CD4-positive, alpha-beta T cell treated with Interleukin-1 beta for 1 hour (primary cell): ENCODE data around the gene RHOA.
A peak's percentile ranks its signal among the peaks of the same experiment; 100 is the strongest.
"Not testable (repeated sequence)": the region's sequence is repeated elsewhere in the genome, so short reads cannot be mapped to it uniquely, and the experiment has no call there.

Experiments
- DNase-seq, 2 donors: peaks; one replicate each; pipeline ENCODE4 v3.0.0-alpha.2; 2020 to 2022

RHOA gene

GRCh38 chr3:49358217-49358883 lies 53.4 kb downstream of the RHOA start, which contains the start of gene GPX1:
TSS of gene GPX1 (minus strand) at chr3:49358353. CDS start at chr3:49358278, 75 bp downstream.
- DNase-seq: peak; percentile 84 to 86

DNA sequence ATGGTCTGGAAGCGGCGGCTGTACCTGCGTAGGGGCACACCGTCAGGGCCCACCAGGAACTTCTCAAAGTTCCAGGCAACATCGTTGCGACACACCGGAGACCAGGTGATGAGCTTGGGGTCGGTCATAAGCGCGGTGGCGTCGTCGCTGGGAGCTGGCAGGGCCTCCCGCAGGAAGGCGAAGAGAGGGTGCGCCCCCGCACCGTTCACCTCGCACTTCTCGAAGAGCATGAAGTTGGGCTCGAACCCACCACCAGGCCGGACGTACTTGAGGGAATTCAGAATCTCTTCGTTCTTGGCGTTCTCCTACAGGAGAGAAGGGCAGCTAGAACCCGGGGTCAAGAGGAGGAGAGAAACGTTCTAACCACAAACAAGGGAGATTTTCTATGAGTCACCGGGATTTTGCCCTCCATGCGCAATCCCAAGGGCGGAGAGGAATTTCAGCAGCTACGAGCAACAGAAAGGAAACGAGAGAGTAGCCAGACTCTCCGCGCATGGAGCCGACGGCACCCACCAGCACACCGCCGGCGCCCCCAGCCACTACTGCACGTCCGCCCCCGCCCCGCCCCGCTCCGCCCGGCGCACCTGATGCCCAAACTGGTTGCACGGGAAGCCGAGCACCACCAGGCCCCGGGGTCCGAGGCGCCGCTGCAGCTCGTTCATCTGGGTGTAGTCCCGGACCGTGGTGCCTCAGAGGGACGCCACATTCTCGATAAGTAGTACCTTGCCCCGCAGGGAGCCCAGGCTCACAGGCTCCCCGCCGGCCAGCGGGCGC lies 54.1 kb downstream of the RHOA start:
- DNase-seq: peak; percentile 46

GRCh38 chr3:49357095-49357442 lies 54.7 kb downstream of the RHOA start:
- peak in 1 of 2 donors; percentile 22 for DNase-seq

DNA sequence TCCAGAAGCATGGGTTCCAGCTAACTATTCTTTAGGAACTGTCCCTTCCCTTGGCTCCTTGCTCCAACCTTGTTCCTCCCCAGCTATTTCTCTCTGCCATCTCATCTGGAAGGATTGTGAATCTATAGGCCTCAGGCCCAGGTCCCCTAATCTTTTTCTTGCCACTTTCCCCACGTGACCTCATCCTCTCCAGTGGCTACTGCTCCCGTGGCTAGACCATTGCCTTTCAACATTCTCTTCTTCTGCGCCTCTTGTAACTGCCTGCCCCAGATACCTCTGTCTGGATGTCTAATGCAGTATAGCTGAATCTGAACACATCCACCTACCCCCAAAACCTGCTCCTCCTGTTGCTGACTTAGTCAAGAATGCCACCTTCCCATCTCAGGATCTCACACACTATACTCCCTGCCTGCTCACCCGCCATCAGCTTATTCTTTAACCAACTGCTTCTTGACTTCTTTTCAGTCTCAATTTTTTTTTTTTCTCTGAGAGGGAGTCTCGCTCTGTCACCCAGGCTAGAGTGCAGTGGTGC lies 58.8 kb downstream of the RHOA start:
- no peak for DNase-seq

GRCh38 chr3:49352281-49352680 lies 59.5 kb downstream of the RHOA start:
- DNase-seq: no peak

GRCh38 chr3:49351521-49352011 lies 60.2 kb downstream of the RHOA start:
- DNase-seq: no peak

DNA sequence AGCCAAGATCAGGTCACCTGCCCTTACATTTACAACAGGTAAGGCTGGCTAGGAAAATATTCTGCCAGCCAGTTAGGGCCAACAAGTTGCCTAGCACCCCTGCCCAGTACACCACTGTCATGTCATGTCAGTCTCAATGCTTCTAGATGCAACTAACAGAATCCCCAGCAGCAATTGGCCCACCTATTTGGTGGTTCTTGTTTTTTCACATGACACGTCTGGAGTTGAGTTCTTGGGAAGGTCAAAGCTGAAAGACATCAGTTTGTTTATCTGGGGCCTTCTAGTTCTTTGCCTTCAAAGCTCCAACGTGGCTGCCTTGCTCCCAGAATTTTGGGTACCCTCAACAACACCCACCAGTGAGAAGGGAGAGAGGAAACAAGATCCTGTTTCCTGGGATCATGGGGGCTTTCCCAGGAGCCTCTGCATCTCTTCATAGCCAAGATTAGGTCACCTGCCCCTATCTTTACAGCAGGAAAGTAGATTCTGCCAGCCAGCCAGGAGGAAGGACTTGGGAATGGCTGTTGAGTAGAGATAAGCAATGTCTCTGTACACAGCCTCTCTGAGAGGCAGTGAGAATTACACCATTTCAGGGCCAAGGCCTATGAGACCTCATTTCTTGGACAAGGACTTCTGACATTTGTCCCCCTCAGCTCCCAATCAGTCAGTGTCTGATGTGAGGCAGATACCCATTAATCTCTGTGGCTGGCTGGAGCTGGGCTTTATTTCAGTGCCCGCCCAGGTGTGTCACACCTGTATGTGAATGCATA lies 62.2 kb downstream of the RHOA start:
- DNase-seq: no peak

GRCh38 chr3:49348361-49348760 lies 63.4 kb downstream of the RHOA start:
- DNase-seq: not testable (repeated sequence)

- DNase-seq: no peak
Observed at GRCh38 chr3:49346797-49347251, 65.0 kb downstream of the RHOA start.

- DNase-seq: no peak
Observed at GRCh38 chr3:49343163-49343562, 68.6 kb downstream of the RHOA start.

- no peak for DNase-seq
Observed at GRCh38 chr3:49341996-49342395, 69.8 kb downstream of the RHOA start.

DNA sequence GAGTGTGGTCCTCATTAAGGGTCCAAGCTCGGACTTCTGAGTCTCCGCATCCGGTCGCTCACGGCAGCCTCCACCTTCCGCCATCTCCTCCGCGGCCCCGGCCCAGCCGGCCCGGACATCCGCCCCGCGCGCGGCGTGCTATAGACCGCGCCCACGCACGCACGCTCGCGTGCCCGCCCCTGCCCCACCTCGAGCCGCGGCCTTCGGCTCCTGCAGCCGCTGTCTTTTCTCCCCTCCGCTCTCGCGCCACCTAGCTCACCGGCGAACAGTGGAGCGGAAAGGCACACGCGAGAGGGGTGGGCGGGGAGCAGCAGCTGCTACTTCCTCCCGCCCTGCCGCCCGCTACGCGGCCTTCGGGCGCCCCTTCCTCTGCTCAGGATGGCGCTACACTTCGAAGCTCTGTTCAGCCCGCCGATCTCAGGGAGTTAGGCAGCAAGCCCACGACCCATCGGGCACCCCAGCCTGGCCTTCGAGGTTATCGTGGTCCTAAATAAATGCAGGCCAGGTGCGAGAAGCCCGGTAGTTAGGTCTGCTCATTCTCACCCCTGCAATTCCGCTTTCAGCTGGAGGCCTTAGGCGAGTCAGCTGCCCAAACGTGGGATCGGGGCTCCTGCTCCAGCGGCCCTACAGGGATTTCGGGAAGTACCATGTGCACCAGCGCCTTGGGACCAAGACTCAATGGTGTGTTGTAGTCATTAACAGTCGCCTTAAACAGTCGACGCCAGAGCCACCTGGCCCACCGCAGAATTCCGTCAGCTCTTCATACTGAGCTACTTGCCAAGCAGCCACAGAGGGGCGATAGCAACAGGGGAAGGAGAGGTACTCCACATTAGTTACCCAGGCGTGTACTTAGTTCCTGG lies 71.6 kb downstream of the RHOA start, which contains the start of gene USP4:
Gene USP4, minus strand, starts transcription at position 113 of the 860 bp plus-strand sequence. Its CDS starts 29 bp downstream, at position 84.
- DNase-seq: peak; percentile 92 to 93

- peak in 1 of 2 donors; percentile 21 for DNase-seq
Observed at GRCh38 chr3:49339581-49339940, 72.2 kb downstream of the RHOA start.

DNA sequence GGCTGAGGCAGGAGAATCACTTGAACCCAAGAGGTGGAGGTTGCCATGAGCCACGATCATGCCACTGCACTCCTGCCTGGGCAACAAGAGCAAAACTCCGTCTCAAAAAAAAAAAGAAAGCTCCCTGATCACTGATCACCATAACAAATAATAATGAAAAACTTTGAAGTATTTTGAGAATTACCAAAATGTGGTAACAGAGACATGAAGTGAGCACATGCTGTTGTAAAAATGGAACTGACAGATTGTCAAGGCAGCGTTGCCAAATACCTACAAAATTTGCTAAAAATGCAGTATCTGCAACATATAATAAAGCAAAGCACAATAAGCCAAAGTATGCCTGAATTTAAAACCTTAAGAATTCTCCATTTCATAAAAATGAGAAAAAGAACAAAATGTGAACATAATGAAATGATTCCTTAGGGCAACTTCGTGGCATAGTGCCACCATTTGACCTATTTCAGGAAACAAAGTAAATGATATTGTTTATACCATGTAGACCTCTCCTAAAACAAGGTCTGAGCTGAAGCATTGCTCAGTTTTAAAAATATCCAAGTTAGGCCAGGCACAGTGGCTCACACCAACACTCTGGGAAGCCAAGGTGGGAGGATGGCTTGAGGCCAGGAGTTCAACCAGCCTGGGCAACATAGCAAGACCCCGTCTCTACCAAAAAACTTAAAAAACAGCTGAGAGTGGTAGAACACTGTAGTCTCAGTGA lies 77.7 kb downstream of the RHOA start:
- no peak for DNase-seq

GRCh38 chr3:49333091-49333490 lies 78.7 kb downstream of the RHOA start:
- peak; percentile 52 to 58 for DNase-seq

DNA sequence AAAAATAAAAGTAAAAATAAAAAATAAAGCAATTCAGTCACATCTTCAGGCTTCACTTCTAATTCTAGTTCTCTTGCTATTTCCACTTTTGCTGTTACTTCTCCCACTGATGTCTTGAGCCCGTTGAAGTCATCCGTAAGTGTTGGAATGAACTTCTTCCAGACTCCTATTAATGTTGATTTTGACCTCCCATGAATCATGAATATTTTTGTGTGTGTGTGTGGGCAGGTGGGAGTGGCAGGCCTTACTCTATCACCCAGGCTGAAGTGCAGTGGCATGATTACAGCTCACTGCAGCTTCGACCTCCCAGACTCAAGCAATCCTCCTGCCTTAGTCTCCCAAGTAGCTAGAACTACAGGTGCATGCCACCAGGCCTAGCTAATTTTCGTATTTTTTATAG lies 82.6 kb downstream of the RHOA start:
- no peak for DNase-seq

DNA sequence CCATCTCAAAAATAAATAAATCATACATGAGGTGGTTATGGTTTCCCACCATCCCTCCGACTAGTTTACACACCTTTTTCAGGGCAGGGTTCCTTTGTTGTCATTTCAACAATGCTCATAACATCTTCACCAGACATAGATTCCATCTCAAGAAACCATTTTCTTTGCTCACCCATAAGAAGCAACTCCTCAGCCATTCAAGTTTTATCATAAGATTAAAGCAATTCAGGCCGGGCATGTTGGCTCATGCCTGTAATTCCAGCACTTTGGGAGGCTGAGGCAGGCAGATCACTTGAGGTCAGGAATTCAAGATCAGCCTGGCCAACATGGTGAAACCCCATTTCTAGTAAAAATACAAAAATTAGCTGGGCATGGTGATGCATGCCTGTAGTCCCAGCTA lies 83.4 kb downstream of the RHOA start:
- not testable (repeated sequence) for DNase-seq

DNA sequence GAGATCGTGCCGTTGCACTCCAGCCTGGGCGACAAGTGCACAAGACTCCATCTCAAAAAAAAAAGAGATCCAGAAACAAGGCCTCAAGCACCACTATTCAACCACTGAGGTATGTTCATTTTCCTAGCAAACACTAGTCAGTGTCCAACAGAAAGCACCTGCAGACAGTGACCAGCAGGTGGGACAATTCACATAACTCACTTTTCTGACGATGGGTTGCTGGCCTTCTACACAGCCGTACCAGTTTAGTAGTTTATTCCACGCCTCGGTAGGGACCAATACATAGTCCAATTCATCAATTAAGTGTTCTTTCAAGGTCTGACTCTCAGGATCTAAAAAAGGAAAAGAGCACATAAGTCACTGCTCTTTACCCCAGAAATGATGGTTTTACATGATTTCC lies 84.3 kb downstream of the RHOA start:
- no peak for DNase-seq

DNA sequence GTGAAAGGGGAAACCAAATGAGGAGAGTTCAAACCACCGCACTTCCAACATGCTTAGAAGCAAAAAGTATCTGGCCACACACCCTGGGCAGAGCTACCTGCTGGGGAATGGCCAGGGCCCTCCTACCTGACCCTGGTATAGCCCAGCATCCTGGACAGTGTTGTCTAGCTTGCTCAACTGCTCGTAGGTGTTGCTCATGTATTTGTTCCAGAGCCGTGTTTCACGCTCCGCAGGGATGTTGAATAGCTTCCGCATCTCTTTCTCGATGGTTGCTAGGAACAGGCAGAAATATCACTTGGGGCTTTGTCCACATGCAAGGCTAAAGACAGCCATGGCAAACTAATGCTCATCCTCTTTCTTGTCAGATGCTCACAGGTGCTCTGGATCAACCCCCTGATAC lies 87.0 kb downstream of the RHOA start:
- no peak for DNase-seq

DNA sequence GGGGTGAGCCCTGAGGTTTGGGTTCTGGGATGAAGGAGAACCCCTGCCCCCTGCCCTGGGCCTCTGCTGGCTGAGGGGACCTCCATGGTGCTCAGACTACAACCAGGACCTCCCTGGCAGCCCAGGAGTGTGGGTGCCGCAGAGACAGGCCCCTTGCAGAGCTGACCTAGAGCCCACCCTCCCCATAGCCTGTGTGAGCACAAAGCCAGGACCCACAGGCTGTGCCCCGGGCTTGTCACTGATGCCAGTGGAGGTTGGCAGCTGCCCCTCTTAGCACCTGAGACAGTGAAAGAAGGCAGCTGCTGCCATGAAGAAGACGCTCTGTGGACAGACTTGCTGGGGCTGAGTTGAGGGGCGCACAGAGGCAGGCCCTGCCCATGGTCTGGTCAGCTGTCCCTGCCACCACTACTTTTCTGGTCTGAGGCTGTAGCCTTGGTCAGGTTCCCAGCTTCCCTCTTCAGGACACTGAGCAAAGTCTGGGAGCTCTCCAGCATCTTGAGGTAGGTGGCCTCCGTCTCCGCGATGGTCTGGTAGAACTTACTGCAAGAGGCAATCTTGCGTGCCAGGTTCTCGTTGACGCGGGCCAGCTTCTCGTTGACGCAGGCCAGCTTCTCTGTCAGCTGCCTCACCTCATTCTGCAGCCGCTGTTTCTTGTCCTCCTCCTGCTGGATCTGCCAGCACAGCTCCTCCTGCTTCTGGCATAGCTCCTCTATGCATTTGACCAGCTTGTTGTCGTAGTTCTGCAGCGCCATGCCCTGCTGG lies 94.9 kb downstream of the RHOA start:
- no peak for DNase-seq
